ENCODE results near the gene TOPORS. TPM values are rescaled to one million over a fixed set of nuclear protein-coding genes. Genes with fewer than 3 reads are reported as not detected.

Gene TOPORS
- total RNA-seq, 1 donor from 2014 or later: 15.1 TPM

Other genes with a start within 250 kb of the TOPORS start
- 24.5 TPM for gene ACO1, start 167.9 kb downstream of the TOPORS start, total RNA-seq
- 9.4 TPM for gene RIGI, start 26.4 kb downstream of the TOPORS start, total RNA-seq
- gene SMIM27, start 259 bp downstream of the TOPORS start, total RNA-seq: 3.1 TPM
- 37.6 TPM for gene NDUFB6, start 20.6 kb upstream of the TOPORS start, total RNA-seq
- not detected for gene TAF1L, start 83.1 kb upstream of the TOPORS start, total RNA-seq
- gene TMEM215, start 231.0 kb upstream of the TOPORS start, total RNA-seq: 0.52 TPM